Stimulated activated CD8-positive, alpha-beta memory T cell treated with anti-CD3 and anti-CD28 coated beads, Interleukin-4, amount 100 ng/mL, for 4 hours (primary cell): Measurements from ENCODE around the gene ANKRD11.
A peak's percentile ranks its signal among the peaks of the same experiment; 100 is the strongest.

Experiments used
- DNase-seq, 2 donors: peaks; one replicate each; pipeline ENCODE4 v3.0.0-alpha.2; 2020; ENCODE audit warnings: low read depth in 2 of 2, low spot score in 1 of 2

ANKRD11 gene

GRCh38 chr16:89507214-89507833 is 17.0 kb upstream of the ANKRD11 start:
- no peak for DNase-seq

- no peak for DNase-seq
Measured at GRCh38 chr16:89506791-89507191, 16.4 kb upstream of the ANKRD11 start.

GRCh38 chr16:89506113-89506504 is 15.7 kb upstream of the ANKRD11 start:
- DNase-seq = no peak

- peak; percentile 68 to 78 for DNase-seq
Measured at GRCh38 chr16:89505204-89506112, 15.1 kb upstream of the ANKRD11 start.

- DNase-seq = no peak
Measured at GRCh38 chr16:89504091-89504490, 13.7 kb upstream of the ANKRD11 start.

- no peak for DNase-seq
Measured at GRCh38 chr16:89502081-89502843, 11.9 kb upstream of the ANKRD11 start.

- DNase-seq = no peak
Measured at GRCh38 chr16:89499767-89500166, 9.4 kb upstream of the ANKRD11 start.

- no peak for DNase-seq
Measured at GRCh38 chr16:89498839-89499238, 8.5 kb upstream of the ANKRD11 start.

GRCh38 chr16:89495121-89495520 is 4.8 kb upstream of the ANKRD11 start:
- no peak for DNase-seq

- no peak for DNase-seq
Measured at GRCh38 chr16:89493776-89494175, 3.4 kb upstream of the ANKRD11 start.

- DNase-seq = no peak
Measured at GRCh38 chr16:89491974-89492687, 1.8 kb upstream of the ANKRD11 start.

GRCh38 chr16:89491238-89491869 is 993 bp upstream of the ANKRD11 start:
- no peak for DNase-seq

GRCh38 chr16:89489898-89490438 is 393 bp downstream of the ANKRD11 start:
- DNase-seq = no peak

- peak; percentile 61 to 86 for DNase-seq
Measured at GRCh38 chr16:89489040-89489897, 1.1 kb downstream of the ANKRD11 start.

- no peak for DNase-seq
Measured at GRCh38 chr16:89485701-89486246, 4.6 kb downstream of the ANKRD11 start.

GRCh38 chr16:89484923-89485679 is 5.3 kb downstream of the ANKRD11 start:
- DNase-seq = no peak

GRCh38 chr16:89484041-89484501 is 6.3 kb downstream of the ANKRD11 start:
- DNase-seq = no peak

GRCh38 chr16:89482817-89483205 is 7.5 kb downstream of the ANKRD11 start:
- no peak for DNase-seq
